Fibroblast of mammary gland (primary cell): ENCODE results near the gene PLEKHA8.
"Not testable (repeated sequence)": the region's sequence is repeated elsewhere in the genome, so short reads cannot be mapped to it uniquely, and the experiment has no call there.

ENCODE experiments used
- DNase-seq: peaks from one replicate; pipeline ENCODE4 v3.0.0-alpha.2; 2010; ENCODE audit warnings: low read depth
- H3K4me3 ChIP-seq: 2 replicates; pipeline ENCODE4 v1.5.1; 2011; ENCODE audit warnings: low read depth, mild to moderate bottlenecking, low read length, moderate library complexity; ENCODE audit not compliant: control insufficient read depth
- CTCF ChIP-seq: conservative IDR thresholded peaks from 2 replicates; pipeline ENCODE4 v1.5.1; 2011; ENCODE audit warnings: low read depth, low read length, inconsistent platforms; ENCODE audit not compliant: control insufficient read depth, insufficient read depth

The PLEKHA8 gene

GRCh38 chr7:30048582-30048981, 20.4 kb downstream of the PLEKHA8 start:
- no peak for DNase-seq
- no peak for TF ChIP-seq CTCF
- no peak overlapping the region for H3K4me3 ChIP-seq

- no peak for TF ChIP-seq CTCF
- no peak for DNase-seq
- H3K4me3 ChIP-seq: no peak overlapping the region
Observed at GRCh38 chr7:30049173-30049572, 21.0 kb downstream of the PLEKHA8 start.

- no peak for DNase-seq
- no peak overlapping the region for H3K4me3 ChIP-seq
- no peak for TF ChIP-seq CTCF
Observed at GRCh38 chr7:30053068-30053467, 24.9 kb downstream of the PLEKHA8 start.

- DNase-seq: peak; percentile 40
- no peak overlapping the region for H3K4me3 ChIP-seq
- no peak for TF ChIP-seq CTCF
Observed at GRCh38 chr7:30057741-30058140, 29.5 kb downstream of the PLEKHA8 start.

DNA sequence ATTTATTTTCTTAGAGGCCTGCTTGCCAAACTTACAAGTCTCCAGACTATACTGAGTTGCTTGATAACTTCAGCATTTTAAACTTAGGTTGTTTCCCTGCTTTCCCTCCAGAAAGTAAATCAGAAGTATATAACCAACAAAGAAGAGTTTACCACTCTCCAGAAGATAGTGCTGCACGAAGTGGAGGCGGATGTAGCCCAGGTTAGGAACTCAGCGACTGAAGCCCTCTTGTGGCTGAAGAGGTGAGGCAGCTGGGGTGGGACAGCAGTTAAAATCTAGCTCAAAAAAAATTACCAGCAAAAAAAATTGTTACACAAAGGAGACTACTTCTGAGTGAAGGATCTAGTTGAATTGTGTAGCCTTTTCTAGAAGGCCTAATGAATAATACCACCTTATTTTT, 33.6 kb downstream of the PLEKHA8 start:
- peak; percentile 45 for DNase-seq
- not testable (repeated sequence) for H3K4me3 ChIP-seq
- TF ChIP-seq CTCF: peak; percentile 61

DNA sequence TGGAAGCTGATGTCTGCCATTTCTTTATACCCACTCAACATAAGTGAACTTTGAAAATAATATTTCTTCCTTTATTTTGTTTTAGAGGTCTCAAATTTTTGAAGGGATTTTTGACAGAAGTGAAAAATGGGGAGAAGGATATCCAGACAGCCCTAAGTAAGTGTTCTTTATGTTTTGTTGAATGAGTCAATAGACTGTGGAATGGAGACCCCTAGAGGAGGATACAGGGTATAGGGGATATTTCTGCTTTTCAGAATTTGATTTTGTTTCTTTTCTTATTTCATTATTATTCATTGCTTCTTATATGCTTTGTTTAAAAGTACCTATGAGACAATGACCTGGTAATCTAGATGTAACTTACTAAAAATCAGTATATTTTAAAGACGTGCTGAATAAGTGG, 34.4 kb downstream of the PLEKHA8 start:
- TF ChIP-seq CTCF: peak; percentile 81
- H3K4me3 ChIP-seq: no peak overlapping the region
- peak; percentile 64 for DNase-seq

GRCh38 chr7:30065746-30066145, 37.5 kb downstream of the PLEKHA8 start:
- no peak for DNase-seq
- H3K4me3 ChIP-seq: no peak overlapping the region
- no peak for TF ChIP-seq CTCF
